ENCODE data around the gene SLAMF1.
"Not testable (repeated sequence)": the region's sequence is repeated elsewhere in the genome, so short reads cannot be mapped to it uniquely, and the experiment has no call there.

The SLAMF1 gene, protein sequence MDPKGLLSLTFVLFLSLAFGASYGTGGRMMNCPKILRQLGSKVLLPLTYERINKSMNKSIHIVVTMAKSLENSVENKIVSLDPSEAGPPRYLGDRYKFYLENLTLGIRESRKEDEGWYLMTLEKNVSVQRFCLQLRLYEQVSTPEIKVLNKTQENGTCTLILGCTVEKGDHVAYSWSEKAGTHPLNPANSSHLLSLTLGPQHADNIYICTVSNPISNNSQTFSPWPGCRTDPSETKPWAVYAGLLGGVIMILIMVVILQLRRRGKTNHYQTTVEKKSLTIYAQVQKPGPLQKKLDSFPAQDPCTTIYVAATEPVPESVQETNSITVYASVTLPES

DNA sequence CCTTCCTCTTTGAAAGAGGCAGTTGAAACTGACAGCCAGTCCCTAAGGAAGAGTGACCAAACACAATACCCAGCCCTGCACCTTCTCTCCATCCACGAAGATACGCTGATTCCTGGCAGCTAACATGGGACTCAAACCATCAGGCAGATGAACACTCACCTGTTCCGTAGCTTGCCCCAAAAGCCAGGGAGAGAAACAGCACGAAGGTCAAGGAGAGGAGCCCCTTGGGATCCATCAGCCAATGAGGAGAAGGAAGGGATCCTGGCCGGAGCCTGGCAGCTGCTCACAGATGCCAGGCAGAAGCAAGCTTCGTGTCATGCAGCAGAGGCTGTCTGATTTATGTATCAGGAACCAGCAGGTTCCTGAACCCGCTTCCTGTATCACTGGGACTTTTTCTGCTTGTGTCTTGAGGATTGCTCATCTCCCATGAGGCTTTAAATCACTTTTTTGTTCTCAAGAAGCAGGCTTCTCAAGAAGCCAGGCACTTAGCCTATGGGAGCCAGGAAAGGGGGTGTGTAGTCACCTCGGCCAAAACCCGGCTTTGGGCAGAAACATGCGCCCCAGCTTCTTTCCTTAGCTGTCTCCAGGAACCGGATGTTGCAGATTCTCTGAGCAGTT, at the start of gene SLAMF1:
Gene SLAMF1, minus strand, starts transcription at position 334 of the 618 bp plus-strand sequence. Its CDS starts 99 bp downstream, at position 235.
- no peak for DNase-seq

DNA sequence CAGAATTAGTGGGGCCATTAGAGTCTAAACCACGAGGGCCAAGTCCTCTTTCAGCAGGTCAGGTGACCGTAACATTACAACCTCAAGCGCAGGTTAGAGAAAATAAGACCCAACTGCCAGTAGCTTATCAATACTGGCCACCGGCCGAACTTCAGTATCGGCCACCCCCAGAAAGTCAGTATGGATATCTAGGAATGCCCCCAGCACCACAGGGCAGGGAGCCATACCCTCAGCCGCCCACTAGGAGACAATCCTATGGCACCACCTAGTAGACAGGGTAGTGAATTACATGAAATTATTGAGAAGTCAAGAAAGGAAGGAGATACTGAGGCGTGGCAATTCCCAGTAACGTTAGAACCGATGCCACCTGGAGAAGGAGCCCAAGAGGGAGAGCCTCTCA, 45.5 kb upstream of the SLAMF1 start:
- not testable (repeated sequence) for DNase-seq

- no peak for DNase-seq
Measured at GRCh38 chr1:160685266-160685665, 38.4 kb upstream of the SLAMF1 start.

DNA sequence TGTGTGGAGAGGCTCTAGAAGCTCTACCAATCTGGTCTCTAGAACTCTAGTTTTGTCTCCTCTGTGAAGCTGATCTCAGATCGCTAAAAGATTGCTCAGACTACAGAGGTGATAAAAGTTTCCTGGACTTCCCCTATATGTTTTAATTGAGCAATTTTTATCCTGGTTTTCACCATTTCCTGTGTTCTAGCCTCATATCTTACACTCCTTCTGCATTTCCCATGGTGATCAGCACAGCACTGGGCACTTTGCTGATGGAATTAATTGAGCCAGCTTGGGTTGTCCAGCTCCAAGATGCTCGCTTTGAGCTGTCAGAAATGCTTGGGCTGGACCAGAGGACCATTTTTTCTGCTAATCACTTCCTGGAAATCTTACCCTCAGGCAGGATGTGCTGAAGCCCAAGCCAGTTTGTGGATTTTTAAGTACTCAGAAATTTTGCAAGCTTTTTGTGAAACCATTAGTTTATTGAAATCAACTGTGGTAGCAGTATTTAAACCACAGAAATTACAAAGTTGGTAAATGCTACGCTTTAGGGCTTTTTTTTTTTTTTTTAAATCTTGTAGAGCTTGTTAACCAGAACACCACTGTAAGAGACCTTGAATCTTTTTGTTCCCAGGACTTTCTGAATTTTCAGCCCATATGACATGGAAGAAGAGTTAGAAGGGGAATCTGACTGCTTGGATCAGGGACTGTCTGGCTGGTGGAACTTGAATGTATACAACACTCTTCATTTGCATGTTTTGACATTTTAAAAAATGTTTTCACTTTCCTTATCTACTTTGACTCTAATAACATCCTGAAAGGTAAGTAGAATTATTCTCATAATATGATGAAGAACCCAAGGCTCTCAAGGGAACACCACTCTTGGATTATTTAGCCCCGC, 36.4 kb upstream of the SLAMF1 start:
- no peak for DNase-seq

- no peak for DNase-seq
Measured at GRCh38 chr1:160681891-160682140, 35.0 kb upstream of the SLAMF1 start.

DNA sequence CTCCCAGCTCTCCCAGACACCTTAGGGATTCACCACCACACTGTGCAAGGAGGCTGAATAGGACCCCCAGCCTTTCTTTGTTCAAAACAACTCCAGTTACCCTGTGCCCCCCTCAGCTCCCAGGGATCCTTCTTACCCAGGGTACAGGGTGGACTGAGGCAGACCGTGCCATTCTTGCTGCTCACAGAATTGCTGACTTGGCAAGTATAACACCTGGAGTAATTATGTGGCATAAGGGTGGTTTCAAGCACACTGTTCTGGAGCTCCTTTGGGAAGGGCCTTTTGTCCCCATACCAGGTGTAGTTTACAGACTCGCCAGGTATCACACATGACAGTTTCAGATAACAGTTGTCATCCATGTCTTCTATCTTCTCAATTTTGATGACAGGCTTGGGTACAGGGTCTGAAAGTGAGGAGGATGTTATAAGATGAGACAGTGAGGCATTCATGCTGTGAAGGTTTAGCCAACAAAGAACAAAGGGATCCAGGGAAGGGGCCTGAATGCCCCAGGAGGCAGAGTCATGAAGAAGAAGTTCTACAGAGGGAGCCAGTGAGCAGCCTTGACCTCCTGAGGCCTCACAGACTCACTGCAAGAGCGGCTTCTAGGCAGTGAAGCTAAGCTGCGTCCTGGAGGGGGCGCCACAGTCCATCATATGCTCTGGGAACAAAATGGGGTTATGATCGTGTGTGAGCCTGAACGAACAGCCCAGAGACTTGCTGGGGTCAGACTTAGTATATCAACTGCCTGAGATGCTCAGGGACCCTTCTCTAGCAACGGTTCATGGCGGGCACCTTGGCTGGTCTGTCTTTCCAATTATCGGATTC, 34.4 kb upstream of the SLAMF1 start:
- peak; percentile 57 to 83 (median 72) for DNase-seq

DNA sequence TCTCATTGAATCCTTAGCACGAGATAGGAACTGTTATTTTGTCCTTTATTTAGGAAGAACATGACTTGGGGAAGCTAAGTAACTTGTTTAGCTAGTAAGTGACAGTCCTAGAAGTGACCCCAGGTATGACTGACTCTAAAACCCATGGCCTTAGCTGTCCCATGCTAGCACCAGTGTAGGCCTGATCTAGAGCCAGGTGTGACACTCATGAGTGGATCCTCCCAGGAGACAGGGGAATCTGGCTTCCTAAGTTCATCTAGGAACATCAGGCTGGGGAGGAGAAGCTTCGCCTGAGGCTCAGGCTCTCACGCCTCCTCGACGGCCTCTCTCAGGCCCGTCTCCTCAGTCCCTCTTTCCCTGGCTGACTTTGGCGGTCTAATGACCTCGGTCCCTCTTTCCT, 33.6 kb upstream of the SLAMF1 start:
- DNase-seq: no peak

DNA sequence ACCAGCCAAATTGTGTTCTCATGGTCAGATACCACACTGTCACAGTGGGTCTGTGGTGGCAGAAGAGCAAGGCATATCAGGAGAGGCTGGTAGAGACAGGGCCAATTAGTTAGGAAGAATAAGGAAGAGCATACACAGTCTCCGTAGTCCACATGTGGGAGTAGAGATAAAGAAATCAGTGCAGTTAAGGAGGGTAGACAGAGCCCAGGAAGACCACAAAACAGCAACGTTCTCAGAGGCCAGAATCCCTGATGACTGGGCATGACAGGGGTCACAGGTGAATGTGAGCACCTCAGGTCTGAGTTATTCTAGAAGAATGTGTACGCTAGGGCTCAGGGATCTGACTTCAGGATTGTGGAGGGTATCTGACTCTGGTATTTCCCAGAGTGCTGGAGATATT, 33.0 kb upstream of the SLAMF1 start:
- DNase-seq: no peak

DNA sequence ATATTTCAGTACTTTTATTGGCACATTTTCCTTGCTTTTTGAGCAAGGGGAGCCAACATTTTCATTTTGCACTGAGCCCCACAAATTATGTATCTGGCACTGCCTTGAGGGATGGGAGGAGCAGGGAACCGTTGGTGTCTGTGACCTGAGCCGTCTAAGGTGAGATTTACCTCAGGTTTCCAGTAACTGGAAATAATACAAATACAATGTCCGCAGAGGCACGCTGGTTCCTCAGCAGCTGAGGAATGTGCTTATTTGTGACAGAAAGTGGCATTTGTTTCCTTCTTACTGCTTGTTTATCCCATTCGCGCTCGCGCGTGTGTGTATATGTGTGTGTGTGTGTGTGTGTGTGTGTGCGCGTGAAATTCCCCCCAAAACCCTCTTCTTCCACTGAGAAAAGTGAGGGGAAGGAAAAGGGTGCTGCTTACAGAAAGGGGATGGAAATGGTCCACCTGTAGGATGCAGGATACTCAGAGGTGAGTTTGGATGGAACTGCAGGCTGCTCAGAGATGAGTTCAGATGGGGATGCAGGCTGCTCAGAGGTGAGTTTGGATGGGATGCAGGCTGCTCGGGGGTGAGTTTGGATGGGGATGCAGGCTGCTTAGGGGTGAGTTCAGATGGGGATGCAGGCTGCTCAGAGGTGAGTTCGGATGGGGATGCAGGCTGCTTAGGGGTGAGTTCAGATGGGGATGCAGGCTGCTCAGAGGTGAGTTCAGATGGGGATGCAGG, 30.2 kb upstream of the SLAMF1 start:
- DNase-seq: no peak

DNA sequence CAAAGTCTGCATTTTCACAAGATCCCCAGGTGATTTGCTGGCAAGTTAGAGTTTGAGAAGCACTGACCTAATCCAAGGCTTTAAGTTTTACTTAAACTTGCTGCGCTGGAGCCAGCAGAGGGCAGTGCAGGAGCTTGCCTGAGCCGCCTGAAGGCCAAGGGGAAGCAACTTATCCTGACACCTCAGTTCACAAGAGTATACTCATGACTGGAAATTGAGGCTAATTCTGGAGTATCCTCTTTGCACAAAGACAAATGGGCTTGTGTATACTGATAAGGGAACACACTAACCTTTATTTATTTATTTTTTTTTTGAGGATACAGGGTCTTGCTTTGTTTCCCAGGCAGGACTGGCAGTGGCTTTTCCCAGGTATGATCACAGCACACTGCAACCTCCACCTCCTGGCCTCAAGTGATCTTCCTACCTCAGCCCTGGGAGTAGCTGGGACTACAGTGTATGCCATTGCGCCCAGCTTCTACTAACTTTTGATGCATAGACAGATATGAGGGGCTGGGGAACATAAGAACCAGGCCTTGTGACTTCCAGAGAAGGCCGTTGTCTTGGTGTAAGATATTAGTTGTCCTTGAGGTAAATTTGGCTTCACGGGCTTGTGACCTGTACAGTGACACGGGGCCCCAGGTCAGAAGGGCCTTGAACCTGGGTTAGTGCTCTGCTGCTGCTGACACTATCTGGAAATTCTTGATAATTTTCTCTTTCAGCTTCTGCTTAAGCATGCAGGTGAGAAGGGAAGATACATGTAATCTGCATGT, 29.0 kb upstream of the SLAMF1 start:
- DNase-seq: peak; percentile 19 to 62 (median 56)

DNA sequence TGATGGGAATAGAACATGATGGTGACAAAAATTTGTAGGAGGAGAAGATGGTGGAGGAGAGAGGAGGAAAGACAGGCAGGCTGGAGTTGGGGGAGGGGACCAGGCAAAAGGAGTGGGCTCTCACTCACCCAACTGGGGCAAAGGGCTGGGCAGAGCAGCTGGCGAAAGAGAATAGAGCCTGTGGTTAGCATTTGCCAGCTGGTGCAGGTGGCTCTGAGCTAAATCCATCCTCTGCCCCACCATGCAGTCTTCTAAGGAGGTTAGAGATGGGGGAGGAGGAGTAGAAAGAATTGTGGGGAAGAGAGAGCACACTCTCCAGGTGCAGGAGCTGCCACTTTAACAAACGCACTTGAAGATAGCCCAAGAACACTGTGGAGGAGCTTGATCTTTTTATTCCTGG, 27.6 kb upstream of the SLAMF1 start:
- DNase-seq: no peak

DNA sequence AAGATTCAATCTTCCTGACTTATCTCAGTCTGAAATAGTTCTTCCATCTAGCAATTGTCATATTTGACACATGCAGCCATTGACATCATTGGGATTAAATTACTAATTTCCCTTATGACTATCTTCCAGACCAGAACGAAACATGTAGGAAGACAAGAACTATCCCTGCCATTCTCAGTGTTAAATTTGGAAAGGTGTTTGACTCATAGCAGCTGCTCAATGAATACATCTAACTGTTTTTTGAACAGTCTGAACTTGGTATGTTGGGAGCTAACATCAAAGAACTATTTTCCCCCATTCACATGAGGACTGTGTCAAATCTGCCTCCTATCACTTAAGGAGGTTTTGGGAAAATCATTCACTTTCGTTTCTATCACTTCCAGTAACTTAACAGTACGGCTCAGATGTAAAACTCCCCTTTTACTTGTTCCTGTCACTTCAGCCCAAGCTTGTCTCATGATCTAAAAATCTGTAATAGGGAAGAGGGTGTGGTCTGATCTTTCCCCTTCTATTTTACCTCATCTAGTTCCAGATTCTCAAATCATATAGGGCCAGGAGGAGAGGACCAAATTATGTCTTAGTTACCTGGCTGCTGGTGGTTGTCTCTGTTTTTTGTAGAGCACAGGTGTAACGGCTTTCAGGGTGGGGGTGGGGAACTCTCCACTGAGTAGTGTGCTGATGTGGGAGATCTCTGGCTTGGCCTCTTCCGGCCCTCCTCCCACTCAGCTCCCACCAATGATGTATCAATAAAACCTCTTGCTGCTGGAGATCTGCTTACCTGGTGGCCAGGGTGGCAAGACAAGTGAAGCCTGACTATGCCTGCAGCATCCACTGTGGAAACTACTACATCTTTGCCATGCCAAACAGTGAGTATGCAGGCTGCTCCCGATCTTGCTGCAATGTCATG, 26.2 kb upstream of the SLAMF1 start:
- no peak for DNase-seq

DNA sequence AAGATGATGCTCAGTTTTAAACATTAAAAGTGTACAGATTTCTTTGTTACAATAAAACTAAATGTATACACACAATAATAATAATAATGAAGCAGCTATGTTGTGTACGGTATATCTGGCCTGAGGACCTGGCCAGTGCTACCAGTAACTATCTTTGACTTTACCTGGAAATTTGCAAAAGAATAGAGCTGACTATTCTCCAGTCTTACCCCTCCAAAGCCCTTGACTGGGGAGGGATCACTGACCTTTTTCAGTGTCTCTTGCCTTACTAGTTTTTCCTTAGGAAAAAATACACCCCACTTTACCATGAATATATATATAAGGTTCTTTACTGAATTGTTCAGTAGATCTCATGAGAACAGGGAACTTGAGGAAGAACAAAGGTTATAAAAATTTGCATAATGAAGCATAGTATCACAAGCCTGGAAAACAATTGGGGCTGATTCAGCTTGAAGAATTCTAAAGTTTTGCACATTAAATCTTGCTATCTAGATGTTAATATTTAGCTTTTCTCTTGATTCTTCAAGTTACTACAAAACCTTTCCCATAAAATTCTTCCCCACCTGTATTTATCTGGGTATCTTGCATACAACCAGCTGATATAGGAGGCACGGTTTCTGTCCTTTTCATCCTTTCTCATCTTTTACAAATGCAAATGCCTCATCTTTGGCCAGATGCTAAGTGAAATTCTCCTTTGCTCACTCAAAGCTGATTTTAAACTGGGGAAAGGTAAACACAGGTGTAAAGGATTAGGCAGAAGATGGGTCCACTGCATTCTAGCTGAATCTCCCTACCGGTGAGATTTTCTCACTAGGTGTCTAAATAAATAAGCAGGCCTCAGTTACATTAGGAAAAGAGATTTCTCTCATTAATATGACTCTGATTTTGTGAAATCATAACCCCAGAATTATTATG, 25.0 kb upstream of the SLAMF1 start:
- DNase-seq: no peak

GRCh38 chr1:160670701-160671100, 23.9 kb upstream of the SLAMF1 start:
- no peak for DNase-seq

DNA sequence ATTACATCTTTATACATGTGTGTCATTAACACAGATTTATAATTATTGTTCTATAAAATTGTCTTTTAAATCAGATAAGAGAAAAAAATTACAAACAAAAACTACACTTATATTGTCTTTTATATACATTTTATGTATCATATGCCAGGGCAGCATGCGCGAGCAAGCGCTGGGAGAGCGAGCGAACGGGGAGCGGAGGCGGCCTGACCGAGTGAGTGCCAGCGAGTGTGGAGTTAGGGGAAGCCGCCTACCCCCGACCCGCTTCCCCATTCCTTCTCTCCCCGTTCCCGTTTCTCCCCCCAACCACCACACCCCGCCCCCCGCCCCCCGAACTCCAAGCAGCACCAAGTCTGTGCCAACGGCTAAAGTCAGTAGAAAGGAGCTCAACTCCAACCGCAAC, 23.0 kb upstream of the SLAMF1 start:
- no peak for DNase-seq

DNA sequence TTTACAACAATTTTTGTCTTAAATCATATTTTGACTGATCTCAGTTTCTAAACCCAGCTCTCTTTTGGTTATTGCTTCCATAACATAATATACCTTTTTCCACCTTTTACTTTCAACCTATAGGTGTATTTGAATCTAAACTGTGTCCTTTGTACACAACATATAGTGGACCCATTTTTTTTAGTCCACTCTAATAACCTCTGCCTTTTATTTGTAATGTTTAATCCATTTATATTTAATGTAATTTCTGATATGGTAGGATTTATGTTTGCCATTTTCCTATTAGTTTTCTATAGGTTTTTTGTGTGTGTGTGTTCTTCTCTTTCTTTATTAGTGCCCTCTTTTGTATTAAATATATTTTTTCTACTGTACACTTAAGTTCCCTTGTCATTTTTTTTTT, 22.4 kb upstream of the SLAMF1 start:
- DNase-seq: no peak

DNA sequence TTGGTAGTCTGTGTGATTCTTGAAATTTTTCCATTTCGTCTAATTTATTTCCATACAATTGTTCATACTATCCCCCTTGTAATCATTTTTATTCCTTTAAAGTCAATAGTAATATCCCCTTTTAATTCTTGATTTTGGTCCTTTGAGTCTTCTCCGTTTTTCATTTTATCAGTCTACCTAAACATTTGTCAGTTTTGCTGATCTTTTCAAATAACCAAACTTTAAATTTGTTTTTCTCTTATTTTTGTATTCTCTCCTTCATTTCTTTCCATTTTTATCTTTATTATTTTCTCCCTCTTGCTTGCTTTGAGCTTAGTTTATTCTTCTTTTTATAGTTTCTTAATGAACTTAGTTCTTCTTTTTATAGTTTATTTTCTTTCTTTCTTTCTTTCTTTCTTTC, 21.1 kb upstream of the SLAMF1 start:
- DNase-seq: no peak

- DNase-seq: no peak
Measured at GRCh38 chr1:160666079-160666442, 19.2 kb upstream of the SLAMF1 start.

GRCh38 chr1:160665330-160666078, 18.7 kb upstream of the SLAMF1 start:
- no peak for DNase-seq
